ENCODE measurements around the gene ASB16.
A peak's percentile ranks its signal among the peaks of the same experiment; 100 is the strongest.

ASB16 gene

DNA sequence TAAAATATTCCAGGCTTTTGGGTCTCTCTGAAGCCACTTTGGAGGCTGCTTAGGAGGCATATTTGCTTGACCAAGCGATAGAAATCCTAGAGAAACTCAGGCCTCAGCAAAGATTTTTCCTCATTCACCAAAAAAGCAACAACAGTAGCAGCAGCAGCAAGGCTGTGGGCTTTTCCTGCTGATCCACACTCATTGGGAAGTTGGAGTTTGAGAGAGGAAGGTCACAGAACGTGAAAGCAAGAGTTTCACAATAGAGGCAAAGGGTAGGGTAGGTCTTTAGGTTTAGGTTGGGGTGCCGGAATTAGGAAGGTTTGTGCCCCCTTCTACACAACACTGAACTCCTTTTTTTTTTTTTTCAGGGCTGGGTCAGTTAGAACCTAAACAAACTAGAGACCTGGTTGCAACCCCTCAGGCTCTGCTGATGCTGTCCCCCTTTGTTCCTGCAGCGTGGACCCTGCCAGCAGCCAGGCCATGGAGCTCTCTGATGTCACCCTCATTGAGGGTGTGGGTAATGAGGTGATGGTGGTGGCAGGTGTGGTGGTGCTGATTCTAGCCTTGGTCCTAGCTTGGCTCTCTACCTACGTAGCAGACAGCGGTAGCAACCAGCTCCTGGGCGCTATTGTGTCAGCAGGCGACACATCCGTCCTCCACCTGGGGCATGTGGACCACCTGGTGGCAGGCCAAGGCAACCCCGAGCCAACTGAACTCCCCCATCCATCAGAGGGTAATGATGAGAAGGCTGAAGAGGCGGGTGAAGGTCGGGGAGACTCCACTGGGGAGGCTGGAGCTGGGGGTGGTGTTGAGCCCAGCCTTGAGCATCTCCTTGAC, 18.3 kb downstream of the ASB16 start:
- DNase-seq (ENCODE audit: low read depth in 2 of 2): no peak

- DNase-seq (ENCODE audit: low read depth in 2 of 2): no peak
These were observed 20.0 kb downstream of the ASB16 start for GRCh38 chr17:44190481-44190880.

DNA sequence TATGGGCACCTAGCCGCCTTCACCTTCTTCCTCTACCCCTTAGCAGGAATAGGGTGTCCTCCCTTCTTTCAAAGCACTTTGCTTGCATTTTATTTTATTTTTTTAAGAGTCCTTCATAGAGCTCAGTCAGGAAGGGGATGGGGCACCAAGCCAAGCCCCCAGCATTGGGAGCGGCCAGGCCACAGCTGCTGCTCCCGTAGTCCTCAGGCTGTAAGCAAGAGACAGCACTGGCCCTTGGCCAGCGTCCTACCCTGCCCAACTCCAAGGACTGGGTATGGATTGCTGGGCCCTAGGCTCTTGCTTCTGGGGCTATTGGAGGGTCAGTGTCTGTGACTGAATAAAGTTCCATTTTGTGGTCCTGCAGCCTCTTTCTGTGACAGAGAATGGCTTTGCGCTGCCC, 20.9 kb downstream of the ASB16 start:
- no peak for DNase-seq (ENCODE audit: low read depth in 2 of 2)

DNA sequence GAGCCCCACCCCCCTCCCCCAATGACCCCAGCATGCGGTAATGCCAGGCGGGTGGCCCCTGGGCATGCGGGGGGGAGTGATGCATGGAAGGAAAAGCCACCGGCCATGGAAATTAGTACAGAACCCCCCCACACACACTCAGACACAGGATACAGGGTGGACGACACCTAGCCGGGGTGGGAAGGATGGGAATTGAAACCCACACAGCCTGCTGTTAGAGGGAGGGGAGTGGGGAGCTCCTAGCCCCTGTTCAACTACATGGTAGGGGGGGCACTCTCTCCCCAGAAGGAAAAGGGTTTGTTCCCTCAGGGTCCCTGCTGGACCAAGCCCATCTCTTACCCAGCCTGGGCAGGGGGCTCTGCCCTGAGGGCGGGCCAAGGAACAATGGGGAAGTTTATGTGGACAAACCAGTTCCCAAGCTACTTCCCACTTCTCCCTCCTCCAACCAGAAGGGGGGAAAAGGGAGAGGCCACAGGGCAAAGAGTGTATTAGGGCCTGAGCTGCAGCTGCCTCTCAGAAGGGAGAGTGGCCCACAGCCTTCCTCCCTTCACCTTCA, 21.5 kb downstream of the ASB16 start:
- no peak for DNase-seq (ENCODE audit: low read depth in 2 of 2)

GRCh38 chr17:44192750-44193149, 22.2 kb downstream of the ASB16 start:
- DNase-seq (ENCODE audit: low read depth in 2 of 2): no peak

- DNase-seq (ENCODE audit: low read depth in 2 of 2): no peak
These were observed 23.0 kb downstream of the ASB16 start for GRCh38 chr17:44193326-44194084.

DNA sequence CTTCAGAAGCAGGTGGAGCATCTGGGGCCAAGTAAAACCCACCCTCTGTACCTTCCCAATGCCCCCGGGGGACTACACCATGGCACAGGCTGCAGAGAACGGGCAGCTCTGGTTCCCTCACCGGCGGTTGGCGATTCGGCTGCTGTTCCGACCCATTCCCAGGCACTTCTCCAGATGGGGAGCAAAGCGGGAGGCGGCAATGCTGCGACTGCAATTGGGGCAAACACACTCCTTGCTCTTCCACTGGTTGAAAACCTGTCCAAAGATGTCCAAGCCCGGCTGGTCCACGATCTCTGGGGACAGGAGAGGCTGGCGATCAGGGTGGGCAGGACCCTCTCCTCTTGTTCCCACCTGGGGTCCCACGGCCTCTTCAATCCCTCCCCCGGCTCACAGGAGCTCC, 26.6 kb downstream of the ASB16 start:
- no peak for DNase-seq (ENCODE audit: low read depth in 2 of 2)

DNA sequence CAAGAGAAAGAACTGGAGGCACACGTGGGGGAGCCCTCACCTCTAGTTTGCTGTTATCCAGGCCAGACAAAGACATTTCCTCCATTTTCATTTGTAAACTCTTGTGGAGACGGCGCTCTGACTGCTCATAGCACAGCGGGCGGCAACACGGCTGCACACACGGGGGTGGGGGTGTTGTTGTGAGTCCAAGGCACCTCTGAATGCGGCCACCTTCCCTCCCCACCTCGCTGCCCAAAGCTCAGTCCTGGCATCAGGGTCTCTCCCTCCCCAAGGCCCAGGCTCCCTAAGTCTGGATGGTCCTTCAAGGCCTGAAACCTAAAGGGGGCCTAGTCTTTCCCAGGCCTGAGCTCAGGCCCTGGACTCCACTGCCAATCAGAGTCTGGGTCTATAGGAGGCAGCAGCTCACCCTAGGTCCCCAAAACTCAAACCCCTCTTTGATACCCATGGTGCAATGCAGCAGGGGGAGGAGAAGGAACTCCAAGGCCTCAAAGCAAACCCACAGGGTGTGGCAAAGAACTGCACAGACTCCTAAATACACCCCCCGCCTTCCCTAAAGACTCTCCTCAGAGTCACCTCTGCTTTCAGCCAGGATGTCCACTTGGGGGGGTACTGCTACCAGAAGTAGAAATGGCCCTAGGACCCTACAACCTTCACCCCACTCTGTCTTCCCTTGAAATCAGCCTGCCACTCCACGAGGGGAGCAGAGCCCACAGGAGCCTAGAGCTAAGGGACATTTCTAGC, 27.6 kb downstream of the ASB16 start:
- DNase-seq (ENCODE audit: low read depth in 2 of 2): no peak

- no peak for DNase-seq (ENCODE audit: low read depth in 2 of 2)
These were observed 28.4 kb downstream of the ASB16 start for GRCh38 chr17:44198721-44199552.

GRCh38 chr17:44199553-44200477, 29.3 kb downstream of the ASB16 start, which contains the start of gene ATXN7L3:
Gene ATXN7L3, minus strand, starts transcription at chr17:44199884. Its CDS starts 1,814 bp downstream, at chr17:44198070.
- DNase-seq (ENCODE audit: low read depth in 2 of 2): peak; percentile 99

DNA sequence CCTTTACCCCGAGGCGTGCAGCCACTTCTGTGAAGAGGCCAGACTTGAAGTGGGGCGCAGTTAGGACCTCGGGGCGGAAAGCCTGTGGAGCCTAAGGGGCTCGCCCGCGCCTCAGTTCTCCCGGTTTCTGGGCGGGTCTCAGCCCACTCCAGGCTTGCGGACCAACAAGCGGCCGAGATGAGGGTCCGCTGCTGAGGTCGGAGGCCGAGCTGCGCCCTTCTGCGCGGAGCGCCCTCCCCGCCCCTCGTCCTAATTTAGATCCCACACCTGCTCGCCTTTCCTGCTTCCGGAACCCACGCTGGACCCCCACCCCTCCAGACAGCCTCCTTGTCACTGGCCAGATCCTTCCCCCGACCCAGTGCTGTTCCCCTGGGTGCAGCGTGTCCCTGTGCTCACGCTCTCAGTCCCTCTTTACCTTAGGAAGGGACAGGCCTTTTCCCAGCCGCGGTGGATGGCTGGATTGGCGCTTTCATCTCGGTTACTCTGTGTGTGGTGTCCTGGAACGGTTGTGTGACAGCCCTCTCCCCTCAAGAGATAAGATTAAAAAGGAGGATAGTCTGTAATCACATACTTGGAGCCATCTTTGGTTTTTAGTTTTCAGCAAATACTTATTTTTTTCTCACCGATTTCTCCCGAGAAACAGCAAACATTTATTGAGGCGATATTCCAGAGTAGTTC, 30.1 kb downstream of the ASB16 start:
- no peak for DNase-seq (ENCODE audit: low read depth in 2 of 2)

- no peak for DNase-seq (ENCODE audit: low read depth in 2 of 2)
These were observed 32.3 kb downstream of the ASB16 start for GRCh38 chr17:44202756-44203155.

- DNase-seq (ENCODE audit: low read depth in 2 of 2): no peak
These were observed 33.4 kb downstream of the ASB16 start for GRCh38 chr17:44203731-44204440.

DNA sequence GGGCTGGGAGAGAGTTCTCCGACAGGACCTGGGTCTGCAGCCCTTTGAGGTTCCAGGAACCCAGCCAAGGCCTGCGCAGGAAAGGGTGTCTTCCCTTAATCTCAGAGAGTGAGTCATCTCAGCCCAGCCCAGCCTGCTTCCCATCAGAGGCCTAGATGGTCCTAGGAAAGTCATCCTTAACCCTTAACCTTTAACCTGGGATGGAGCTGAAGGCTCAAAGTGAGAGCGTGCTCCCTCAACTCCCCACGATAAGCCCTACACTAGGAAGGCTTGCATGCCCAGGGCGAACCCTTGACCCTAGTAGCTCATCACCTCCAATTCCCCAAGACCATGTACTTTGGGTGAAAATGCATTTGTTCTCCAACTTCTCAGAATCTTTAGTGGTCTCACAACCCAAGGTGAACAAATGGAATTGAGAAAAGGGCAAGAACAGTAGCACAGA, 34.0 kb downstream of the ASB16 start:
- DNase-seq (ENCODE audit: low read depth in 2 of 2): no peak

GRCh38 chr17:44205962-44206824, 35.7 kb downstream of the ASB16 start:
- no peak for DNase-seq (ENCODE audit: low read depth in 2 of 2)

GRCh38 chr17:44206825-44207155, 36.3 kb downstream of the ASB16 start:
- no peak for DNase-seq (ENCODE audit: low read depth in 2 of 2)

DNA sequence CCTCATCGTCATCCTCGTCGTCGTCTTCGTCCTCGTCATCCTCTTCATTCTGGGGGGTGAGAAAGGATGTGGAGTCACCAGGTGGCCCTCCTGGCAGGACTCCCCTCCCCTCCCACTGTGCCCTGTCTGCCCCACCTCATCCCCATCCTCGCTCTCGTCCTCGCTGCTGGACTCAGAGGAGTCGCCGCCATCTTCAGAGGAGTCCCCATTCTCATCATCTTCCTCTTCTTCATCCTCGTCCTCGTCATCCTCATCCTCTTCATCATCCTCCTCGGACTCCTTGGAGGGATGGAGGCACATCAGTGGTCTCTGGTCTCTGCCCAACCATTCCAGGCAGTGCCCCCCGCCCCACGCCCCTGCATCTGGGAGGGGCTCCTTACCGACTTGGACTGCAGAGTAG, 36.8 kb downstream of the ASB16 start:
- no peak for DNase-seq (ENCODE audit: low read depth in 2 of 2)

DNA sequence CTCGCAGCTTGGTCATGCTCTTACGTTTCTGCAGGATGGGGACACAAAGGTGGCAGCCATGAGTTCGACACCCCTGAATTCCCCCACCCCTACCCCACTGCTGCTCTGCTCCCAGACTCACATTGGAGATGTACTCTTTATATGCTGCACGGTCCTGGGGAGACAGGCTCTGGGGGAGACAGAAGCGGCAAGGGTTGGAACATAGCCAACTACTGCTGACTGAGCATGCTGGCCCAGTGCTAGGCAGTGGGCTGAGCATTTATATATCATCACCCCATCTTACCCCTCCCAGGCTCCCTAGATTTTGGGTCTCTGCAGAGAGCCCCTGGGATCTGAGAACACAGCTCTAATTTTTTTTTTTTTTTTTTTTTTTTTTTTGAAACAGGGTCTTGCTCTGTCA, 37.2 kb downstream of the ASB16 start:
- no peak for DNase-seq (ENCODE audit: low read depth in 2 of 2)
